Esophagus muscularis mucosa (tissue), 4 donors: Measurements from ENCODE around the gene FAM221A.

Experiments used
- EP300 ChIP-seq: sonication (generic); formaldehyde crosslinking; IDR thresholded peaks from one replicate; pipeline ENCODE4 v1.6.1; 2017; ENCODE audit warnings: antibody characterized with exemption
- POLR2A ChIP-seq: fragments of 450-650 bp; IDR thresholded peaks from one replicate; pipeline ENCODE4 v1.6.1; 2017; ENCODE audit warnings: antibody characterized with exemption, moderate library complexity, mild to moderate bottlenecking, low read depth
- TF ChIP-seq, protein P1 (sequence below), 3 experiments: fragments of 200-600 bp in 2 of 3; fragments of 450-650 bp in 1 of 3; sonication (generic) in 2 of 3; IDR thresholded peaks; one replicate each; pipeline ENCODE4 v1.5.1; 2017 to 2019; ENCODE audit warnings: antibody characterized with exemption in 3 of 3, mild to moderate bottlenecking in 2 of 3, moderate library complexity in 1 of 3

GRCh38 chr7:23680414-23681405 is 711 bp downstream of the FAM221A start:
- TF ChIP-seq, protein P1, sequence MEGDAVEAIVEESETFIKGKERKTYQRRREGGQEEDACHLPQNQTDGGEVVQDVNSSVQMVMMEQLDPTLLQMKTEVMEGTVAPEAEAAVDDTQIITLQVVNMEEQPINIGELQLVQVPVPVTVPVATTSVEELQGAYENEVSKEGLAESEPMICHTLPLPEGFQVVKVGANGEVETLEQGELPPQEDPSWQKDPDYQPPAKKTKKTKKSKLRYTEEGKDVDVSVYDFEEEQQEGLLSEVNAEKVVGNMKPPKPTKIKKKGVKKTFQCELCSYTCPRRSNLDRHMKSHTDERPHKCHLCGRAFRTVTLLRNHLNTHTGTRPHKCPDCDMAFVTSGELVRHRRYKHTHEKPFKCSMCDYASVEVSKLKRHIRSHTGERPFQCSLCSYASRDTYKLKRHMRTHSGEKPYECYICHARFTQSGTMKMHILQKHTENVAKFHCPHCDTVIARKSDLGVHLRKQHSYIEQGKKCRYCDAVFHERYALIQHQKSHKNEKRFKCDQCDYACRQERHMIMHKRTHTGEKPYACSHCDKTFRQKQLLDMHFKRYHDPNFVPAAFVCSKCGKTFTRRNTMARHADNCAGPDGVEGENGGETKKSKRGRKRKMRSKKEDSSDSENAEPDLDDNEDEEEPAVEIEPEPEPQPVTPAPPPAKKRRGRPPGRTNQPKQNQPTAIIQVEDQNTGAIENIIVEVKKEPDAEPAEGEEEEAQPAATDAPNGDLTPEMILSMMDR (IDR thresholded peaks at IDR 0.05) = no peak
- TF ChIP-seq POLR2A = no peak
- no peak for TF ChIP-seq EP300
